Left renal cortex interstitium (tissue), 4 donors: ENCODE measurements around the gene LGALS7. TPM values are rescaled to one million over a fixed set of nuclear protein-coding genes. Genes with fewer than 3 reads are reported as not detected.
"Not testable (repeated sequence)": the region's sequence is repeated elsewhere in the genome, so short reads cannot be mapped to it uniquely, and the experiment has no call there.

Experiments
- DNase-seq, 4 donors: peaks; one replicate each; pipeline ENCODE4 v3.0.0-alpha.2; 2013; ENCODE audit warnings: low read depth in 4 of 4, low spot score in 2 of 4, missing footprints in 1 of 4
- polyA plus RNA-seq, 4 donors: library from polyadenylated mRNA; unstranded; fragments of 120-200 nt; gene quantifications; one replicate each; pipeline ENCODE4 v1.2.1, GENCODE V29; 2013; ENCODE audit not compliant: insufficient read length in 4 of 4

LGALS7 gene
- 1 to 10 TPM in 1 of 4 donors, under 1 TPM in 2, not detected in 1; 0.41 to 1.4 (median 0.71) TPM for polyA plus RNA-seq

- no peak for DNase-seq
These were observed at the start of gene LGALS7 for GRCh38 chr19:38773469-38774177. Gene LGALS7, minus strand, starts transcription at chr19:38773517. Its CDS starts 25 bp downstream, at chr19:38773492.

- DNase-seq = not testable (repeated sequence)
These were observed 48.0 kb upstream of the LGALS7 start for GRCh38 chr19:38821230-38821825.

DNA sequence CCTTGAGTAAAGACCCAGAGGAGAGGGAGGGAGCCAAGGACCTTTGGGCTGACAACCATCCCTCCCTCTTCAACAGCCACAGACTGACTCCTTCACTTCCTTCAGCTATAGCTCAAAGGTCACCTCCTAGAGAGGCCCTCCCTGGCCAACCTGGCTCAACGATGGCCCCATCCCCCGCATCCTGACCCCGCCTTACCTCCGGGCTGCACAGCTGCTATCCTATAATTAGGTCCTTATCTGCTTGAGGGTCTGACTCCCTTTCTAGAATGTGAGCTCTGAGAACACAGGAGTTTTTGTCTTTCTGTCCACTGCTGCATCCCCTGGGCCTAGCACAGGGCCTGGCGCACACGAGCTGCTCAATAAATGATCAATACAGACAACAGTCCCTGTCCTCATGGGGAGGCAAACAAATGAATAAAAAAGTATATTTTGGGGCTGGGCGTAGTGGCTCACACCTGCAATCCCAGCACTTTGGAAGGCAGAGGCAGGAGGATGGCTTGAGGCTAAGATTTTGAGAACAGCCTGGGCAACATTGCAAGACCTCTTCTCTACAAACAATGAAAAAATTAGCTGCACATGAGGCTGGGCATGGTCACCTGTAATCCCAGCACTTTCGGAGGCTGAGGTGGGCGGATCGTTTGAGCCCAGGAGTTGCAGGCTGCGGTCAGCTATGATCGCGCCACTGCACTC, 46.1 kb upstream of the LGALS7 start:
- no peak for DNase-seq

DNA sequence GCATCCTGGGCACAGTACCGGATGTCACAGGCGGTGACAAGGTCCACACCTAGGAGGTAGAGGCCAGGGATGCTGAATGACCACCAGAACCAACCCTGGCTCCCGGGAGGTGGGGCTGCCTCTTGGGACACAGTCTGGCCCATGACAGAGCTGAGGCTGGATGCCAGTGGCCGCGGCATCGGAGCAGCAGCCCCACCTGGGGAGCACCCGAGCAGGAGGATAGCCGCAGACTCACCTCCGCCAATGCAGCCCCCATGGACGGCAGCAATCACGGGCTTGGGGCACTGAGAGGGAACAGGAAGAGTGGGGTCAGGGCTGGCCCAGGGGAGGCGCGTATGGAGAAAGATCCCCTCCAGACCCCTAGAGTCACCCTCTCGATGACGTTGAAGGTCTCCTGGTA, 43.8 kb upstream of the LGALS7 start:
- no peak for DNase-seq

DNA sequence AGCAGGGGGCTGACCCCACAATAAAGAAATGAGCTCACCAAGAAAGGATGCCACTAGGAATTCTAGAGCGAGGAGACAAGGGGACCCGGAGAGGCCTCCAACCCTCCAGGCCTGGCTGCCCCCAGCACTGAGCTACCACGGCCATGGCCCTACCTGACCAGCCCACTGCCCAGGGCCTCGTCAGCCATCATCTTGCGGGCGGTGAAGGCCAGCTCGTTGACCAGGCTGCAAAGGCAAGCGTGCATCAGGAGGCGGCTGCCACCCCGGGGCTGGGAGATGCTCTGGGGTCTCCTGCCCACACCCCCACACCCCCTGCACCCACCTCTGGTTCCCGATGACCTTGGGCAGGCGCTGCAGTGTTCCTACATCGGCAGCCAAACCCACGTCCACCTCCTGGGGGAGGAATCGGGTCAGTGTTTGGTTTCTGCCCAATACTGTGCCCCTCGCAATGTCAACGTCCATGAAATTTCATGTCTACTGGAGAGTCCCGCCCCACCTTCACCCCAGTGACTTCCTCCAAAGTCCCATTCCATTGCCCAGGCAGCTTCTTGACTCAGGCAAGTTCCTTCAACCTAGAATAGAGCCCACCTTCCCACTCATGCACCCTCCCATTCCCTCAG, 42.9 kb upstream of the LGALS7 start:
- DNase-seq = no peak

- DNase-seq = no peak
These were observed 42.0 kb upstream of the LGALS7 start for GRCh38 chr19:38815059-38816001.

- not testable (repeated sequence) for DNase-seq
These were observed 40.6 kb upstream of the LGALS7 start for GRCh38 chr19:38813932-38814331.

GRCh38 chr19:38813323-38813722, 40.0 kb upstream of the LGALS7 start:
- DNase-seq = no peak

- no peak for DNase-seq
These were observed 39.6 kb upstream of the LGALS7 start, which contains the start of gene LGALS4 for GRCh38 chr19:38812841-38813320. Gene LGALS4, minus strand, starts transcription at chr19:38812945. Its CDS starts 59 bp downstream, at chr19:38812886.

DNA sequence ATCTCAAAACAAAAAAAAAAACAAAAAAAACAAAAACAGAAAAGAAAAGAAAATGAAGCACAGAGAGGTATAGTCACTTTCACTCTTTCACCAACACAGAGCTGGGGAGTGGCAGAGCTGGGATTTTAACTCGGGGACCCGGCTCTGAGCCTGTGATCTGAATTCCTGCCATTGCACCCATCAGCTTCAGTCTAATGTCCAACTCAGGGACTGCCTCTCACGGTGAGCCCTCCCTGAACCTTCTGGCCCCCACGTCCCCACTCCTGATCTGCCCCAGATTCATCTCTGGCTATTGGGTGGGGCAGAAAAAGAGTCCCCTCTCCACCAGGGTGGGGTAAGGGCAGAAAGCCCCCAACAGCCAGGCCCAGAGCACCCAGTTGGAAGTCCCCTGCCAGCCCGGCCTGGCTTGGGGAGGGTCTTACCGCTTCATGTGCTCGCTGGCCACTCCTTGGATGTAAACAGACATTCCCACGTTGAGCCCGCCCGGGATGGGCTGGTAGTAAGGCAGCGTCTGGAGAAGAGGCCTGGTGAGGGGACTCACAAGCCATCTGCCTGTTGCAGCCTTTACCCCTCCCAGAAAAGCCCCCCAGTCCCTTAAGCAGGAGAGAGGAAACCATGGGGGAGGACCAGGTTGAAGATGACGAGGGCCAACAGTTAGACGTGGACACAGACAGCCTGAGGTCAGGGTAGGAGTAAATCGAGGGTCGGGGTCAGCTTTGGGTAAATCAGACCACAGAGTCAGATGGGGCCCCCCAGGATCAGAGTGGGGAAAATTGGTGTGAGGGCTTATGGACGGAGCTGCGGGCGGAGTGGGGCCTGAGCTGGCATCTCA, 38.9 kb upstream of the LGALS7 start:
- no peak for DNase-seq

- DNase-seq = no peak
These were observed 36.4 kb upstream of the LGALS7 start for GRCh38 chr19:38809592-38810252.

DNA sequence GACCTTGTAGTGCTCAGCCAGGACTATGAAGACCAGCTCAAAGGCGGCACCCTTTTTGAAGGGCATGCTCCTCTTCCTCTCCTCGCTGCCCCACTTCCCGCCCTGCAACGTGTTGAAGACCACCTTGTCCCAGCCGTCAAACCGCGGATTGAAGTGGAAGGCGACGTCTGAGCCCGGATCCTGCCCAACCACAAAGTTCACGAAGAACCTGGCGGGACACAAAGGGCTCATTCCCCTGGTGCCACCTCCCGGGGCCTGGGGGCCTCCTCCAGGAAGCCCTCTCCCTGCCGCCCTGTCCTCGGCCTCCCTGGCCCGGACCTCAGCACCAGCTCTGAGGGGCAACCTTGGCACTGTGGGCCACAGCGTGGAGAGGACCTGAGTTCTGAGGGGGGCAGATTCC, 35.4 kb upstream of the LGALS7 start:
- no peak for DNase-seq

DNA sequence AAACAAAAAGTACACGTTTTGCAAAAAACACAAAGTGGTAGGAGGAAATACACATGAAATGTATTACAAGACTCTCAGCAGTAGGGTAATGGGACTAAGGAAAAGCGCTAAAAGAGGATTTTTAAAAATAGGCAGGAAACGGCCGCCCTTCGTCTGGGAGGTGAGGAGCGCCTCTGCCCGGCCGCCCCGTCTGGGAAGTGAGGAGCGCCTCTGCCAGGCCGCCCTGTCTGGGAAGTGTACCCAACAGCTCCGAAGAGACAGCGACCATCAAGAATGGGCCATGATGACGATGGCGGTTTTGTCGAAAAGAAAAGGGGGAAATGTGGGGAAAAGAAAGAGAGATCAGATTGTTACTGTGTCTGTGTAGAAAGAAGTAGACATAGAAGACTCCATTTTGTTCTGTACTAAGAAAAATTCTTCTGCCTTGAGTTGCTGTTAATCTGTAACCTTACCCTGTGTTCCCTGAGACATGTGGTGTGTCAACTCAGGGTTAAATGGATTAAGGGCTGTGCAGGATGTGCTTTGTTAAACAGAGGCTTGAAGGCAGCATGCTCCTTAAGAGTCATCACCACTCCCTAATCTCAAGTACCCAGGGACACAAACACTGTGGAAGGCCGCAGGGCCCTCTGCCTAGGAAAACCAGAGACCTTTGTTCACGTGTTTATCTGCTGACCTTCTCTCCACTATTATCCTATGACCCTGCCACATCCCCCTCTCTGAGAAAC, 34.2 kb upstream of the LGALS7 start:
- not testable (repeated sequence) for DNase-seq

DNA sequence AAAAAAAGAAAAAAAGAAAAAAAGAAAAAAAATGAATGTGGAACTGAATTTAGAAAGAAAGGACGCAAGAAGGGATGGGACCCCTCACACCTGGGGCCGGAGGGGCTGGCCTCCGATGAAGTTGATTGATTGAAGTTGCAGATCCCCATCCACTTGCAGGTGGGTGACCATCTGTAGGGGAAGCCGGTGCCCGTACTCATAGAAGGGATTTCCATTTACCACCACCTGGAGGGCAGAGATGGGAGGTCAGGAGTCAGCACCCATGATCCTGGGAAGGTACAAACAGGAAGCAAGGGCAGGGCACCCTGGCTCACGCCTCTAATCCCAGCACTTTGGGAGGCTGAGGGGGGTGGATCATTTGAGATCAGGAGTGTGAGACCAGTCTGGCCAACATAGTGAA, 33.1 kb upstream of the LGALS7 start:
- no peak for DNase-seq

DNA sequence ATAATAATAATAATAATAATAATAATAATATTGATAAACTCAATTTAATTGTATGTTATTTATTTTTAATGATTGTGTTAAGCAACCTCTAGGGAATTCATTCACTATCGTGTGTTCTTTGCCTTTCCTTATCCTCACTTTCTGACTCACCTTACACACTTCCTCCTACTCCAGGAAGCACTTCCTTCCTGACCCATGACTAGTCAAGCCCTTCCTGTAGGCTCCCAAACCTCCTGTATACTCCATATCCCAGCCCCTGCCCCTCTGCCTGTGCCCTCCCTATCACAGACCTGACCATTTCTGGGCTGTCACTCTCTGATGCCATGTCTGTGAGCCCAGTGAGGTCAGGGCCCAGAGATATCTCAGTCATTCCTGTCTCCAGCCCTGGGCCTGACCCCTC, 31.9 kb upstream of the LGALS7 start:
- DNase-seq = no peak

DNA sequence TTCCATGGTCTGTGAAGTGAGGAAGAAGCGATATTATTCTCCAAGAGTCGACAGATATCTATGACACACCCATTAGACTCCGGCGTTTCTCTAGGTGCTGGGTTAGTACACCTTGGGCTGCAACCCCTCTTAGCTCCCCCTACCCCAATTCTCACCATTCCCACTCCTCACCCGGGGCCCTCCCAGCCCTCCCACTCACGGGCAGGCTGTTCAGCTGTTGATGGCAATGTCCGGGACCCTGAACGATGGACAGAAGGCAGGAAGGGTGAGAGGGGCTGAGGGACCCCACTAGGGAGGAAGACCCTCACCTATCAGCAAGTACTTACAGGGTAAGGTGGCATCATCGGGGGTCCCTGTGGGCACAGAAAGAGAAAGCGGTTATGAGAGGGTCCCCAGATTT, 30.2 kb upstream of the LGALS7 start:
- DNase-seq = no peak

- no peak for DNase-seq
These were observed 28.2 kb upstream of the LGALS7 start for GRCh38 chr19:38801359-38802095.
